Nephron progenitor cell (in vitro differentiated cells): Measurements from ENCODE around the gene BEND2.

Source experiments
- DNase-seq: peaks from one replicate; pipeline ENCODE4 v3.0.0; 2021
- H3K27ac Mint-ChIP-seq: 2 replicates; pipeline ENCODE4 v1.8.0; 2021; ENCODE audit warnings: mild to moderate bottlenecking, moderate library complexity, mixed read lengths
- H3K27me3 Mint-ChIP-seq: 2 replicates; pipeline ENCODE4 v1.8.0; 2021; ENCODE audit warnings: mild to moderate bottlenecking, low read depth, mixed read lengths; ENCODE audit not compliant: poor library complexity
- H3K36me3 Mint-ChIP-seq: 2 replicates; pipeline ENCODE4 v1.8.0; 2021; ENCODE audit warnings: low read depth, mixed read lengths
- H3K4me1 Mint-ChIP-seq: 2 replicates; pipeline ENCODE4 v1.8.0; 2021; ENCODE audit warnings: mixed read lengths
- H3K4me3 Mint-ChIP-seq: 2 replicates; pipeline ENCODE4 v1.8.0; 2021; ENCODE audit warnings: mild to moderate bottlenecking, moderate library complexity, mixed read lengths
- H3K9me3 Mint-ChIP-seq: 2 replicates; pipeline ENCODE4 v1.8.0; 2021; ENCODE audit warnings: mild to moderate bottlenecking, moderate library complexity, mixed read lengths
- TF ChIP-seq, protein P1 (sequence below): fragments of 200-600 bp; sonication (generic); IDR thresholded peaks from 2 replicates; pipeline ENCODE4 v1.5.0; 2021; ENCODE audit warnings: antibody characterized with exemption

Gene BEND2

GRCh38 chrX:18136816-18137215 lies 83.9 kb downstream of the BEND2 start:
- H3K36me3 Mint-ChIP-seq, result no peaks in the 10 kb centered on the region
- peaks cover 41% of the 10 kb centered on the region for H3K9me3 Mint-ChIP-seq
- no peak overlapping the region for H3K27ac Mint-ChIP-seq
- no peaks in the 10 kb centered on the region for H3K4me1 Mint-ChIP-seq
- DNase-seq, result no peak
- peaks cover 9% of the 10 kb centered on the region for H3K27me3 Mint-ChIP-seq
- TF ChIP-seq, protein P1, sequence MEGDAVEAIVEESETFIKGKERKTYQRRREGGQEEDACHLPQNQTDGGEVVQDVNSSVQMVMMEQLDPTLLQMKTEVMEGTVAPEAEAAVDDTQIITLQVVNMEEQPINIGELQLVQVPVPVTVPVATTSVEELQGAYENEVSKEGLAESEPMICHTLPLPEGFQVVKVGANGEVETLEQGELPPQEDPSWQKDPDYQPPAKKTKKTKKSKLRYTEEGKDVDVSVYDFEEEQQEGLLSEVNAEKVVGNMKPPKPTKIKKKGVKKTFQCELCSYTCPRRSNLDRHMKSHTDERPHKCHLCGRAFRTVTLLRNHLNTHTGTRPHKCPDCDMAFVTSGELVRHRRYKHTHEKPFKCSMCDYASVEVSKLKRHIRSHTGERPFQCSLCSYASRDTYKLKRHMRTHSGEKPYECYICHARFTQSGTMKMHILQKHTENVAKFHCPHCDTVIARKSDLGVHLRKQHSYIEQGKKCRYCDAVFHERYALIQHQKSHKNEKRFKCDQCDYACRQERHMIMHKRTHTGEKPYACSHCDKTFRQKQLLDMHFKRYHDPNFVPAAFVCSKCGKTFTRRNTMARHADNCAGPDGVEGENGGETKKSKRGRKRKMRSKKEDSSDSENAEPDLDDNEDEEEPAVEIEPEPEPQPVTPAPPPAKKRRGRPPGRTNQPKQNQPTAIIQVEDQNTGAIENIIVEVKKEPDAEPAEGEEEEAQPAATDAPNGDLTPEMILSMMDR, result no peak
- no peak overlapping the region for H3K4me3 Mint-ChIP-seq

GRCh38 chrX:18133605-18134004 lies 87.1 kb downstream of the BEND2 start:
- Mint-ChIP-seq H3K4me1 (no peaks in the 10 kb centered on the region), H3K27me3 (peaks cover 9% of the 10 kb centered on the region), H3K27ac (no peak overlapping the region), H3K36me3 (no peaks in the 10 kb centered on the region), H3K4me3 (no peak overlapping the region), H3K9me3 (peaks cover 59% of the 10 kb centered on the region)
- DNase-seq, result no peak
- TF ChIP-seq, protein P1, result no peak

- no peaks in the 10 kb centered on the region for H3K36me3 Mint-ChIP-seq
- H3K27me3 Mint-ChIP-seq, result peaks cover 3% of the 10 kb centered on the region
- no peaks in the 10 kb centered on the region for H3K4me1 Mint-ChIP-seq
- H3K4me3 Mint-ChIP-seq, result no peak overlapping the region
- TF ChIP-seq, protein P1, result no peak
- H3K27ac Mint-ChIP-seq, result no peak overlapping the region
- DNase-seq, result no peak
- peaks cover 59% of the 10 kb centered on the region for H3K9me3 Mint-ChIP-seq
Observed at GRCh38 chrX:18129690-18130089, 91.0 kb downstream of the BEND2 start.

GRCh38 chrX:18126971-18127370 lies 93.7 kb downstream of the BEND2 start:
- DNase-seq, result no peak
- Mint-ChIP-seq H3K27ac (no peak overlapping the region), H3K4me3 (no peak overlapping the region), H3K9me3 (peaks cover 60% of the 10 kb centered on the region), H3K27me3 (peaks cover 6% of the 10 kb centered on the region), H3K36me3 (no peaks in the 10 kb centered on the region), H3K4me1 (no peaks in the 10 kb centered on the region)
- TF ChIP-seq, protein P1, result no peak

DNA sequence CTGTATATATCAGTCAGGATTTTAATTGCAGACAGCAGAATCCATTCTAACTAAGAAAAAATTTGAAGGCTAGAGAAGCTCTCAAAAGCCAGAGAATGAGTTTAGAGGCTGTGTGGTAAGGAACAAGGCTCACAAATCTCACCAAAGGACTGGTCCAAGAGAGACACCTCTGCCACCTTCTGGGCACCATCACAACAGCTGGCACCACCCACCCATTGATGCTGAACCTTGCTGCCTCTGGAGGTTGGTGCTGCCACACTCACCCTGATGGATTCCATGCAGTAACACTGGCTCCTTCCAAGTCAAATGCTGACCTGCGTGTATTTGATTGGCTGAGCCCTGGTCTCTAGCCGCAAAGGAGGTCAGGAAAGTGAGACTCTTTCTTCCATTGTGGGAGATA lies 100.8 kb downstream of the BEND2 start:
- Mint-ChIP-seq H3K27me3 (peaks cover 10% of the 10 kb centered on the region), H3K36me3 (no peaks in the 10 kb centered on the region), H3K4me1 (no peaks in the 10 kb centered on the region), H3K27ac (no peak overlapping the region), H3K4me3 (no peak overlapping the region), H3K9me3 (peaks cover 54% of the 10 kb centered on the region)
- no peak for DNase-seq
- TF ChIP-seq, protein P1, result no peak
